Measurements from ENCODE around the gene WDFY2.
A peak's percentile ranks its signal among the peaks of the same experiment; 100 is the strongest.
"Not testable (repeated sequence)": the region's sequence is repeated elsewhere in the genome, so short reads cannot be mapped to it uniquely, and the experiment has no call there.

WDFY2 gene

GRCh38 chr13:51569001-51569400, 15.3 kb upstream of the WDFY2 start:
- H3K9ac ChIP-seq (ENCODE audit: low read length); H3K36me3 ChIP-seq (ENCODE audit: insufficient read depth, low read length); H3K9me3 ChIP-seq (ENCODE audit: low read length); H3K27me3 ChIP-seq (ENCODE audit: control insufficient read depth in 1 of 2, insufficient read depth in 2 of 2, low read length in 2 of 2); H3K27ac ChIP-seq (ENCODE audit: low read depth, low read length); H3K4me3 ChIP-seq (ENCODE audit: low read depth in 1 of 2, low read length in 2 of 2); H3K4me1 ChIP-seq (ENCODE audit: insufficient read depth, low read length): not testable (repeated sequence)

DNA sequence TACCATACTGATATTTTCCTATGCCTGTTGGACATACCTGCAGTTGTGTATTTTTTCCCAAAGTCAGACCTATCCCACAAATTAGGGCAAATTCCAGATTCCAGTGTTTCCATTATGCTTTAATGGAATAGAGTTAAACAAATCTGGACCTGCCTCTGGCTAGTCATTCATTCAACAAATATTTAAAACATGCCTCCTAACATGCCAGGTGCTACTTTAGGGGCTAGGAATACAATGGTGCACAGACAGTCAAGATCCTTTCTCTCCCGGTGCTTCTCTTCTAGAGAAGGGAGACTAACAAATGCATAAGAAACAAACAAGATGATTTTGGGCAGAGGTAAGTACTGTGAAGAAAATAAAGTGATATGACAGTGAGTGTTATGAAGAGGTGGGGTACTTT, 7.5 kb upstream of the WDFY2 start:
- Histone ChIP-seq H3K27ac (ENCODE audit: low read depth, low read length) (no peak overlapping the region), H3K9ac (ENCODE audit: low read length) (no peak overlapping the region), H3K9me3 (ENCODE audit: low read length) (no peaks in the 10 kb centered on the region), H3K4me1 (ENCODE audit: insufficient read depth, low read length) (no peaks in the 10 kb centered on the region), H3K4me3 (ENCODE audit: low read depth in 1 of 2, low read length in 2 of 2) (no peak overlapping the region), H3K36me3 (ENCODE audit: insufficient read depth, low read length) (no peaks in the 10 kb centered on the region), H3K27me3 (ENCODE audit: control insufficient read depth in 1 of 2, insufficient read depth in 2 of 2, low read length in 2 of 2) (no peaks in the 10 kb centered on the region)

DNA sequence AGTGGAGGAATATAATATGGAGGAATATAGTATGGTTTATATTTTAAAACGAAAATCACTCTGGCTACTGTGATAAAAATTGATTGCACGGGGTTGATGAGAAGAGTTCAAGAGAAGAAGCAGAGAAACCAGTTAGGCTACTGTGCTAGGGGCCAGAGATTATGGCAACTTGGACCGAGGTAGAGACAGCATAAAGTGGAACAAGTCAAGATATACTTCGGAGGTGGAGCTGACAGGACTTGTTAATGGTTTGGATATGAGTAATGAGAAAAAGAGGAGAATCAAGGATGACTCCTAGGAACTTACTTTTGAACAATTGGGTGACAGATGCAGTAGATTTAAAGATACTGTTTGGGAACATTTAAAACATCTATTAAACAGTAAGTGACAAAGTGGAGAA, 6.6 kb upstream of the WDFY2 start:
- Histone ChIP-seq H3K36me3 (ENCODE audit: insufficient read depth, low read length) (no peaks in the 10 kb centered on the region), H3K9me3 (ENCODE audit: low read length) (no peaks in the 10 kb centered on the region), H3K9ac (ENCODE audit: low read length) (no peak overlapping the region), H3K27ac (ENCODE audit: low read depth, low read length) (no peak overlapping the region), H3K27me3 (ENCODE audit: control insufficient read depth in 1 of 2, insufficient read depth in 2 of 2, low read length in 2 of 2) (no peaks in the 10 kb centered on the region), H3K4me1 (ENCODE audit: insufficient read depth, low read length) (no peaks in the 10 kb centered on the region), H3K4me3 (ENCODE audit: low read depth in 1 of 2, low read length in 2 of 2) (no peak overlapping the region)

DNA sequence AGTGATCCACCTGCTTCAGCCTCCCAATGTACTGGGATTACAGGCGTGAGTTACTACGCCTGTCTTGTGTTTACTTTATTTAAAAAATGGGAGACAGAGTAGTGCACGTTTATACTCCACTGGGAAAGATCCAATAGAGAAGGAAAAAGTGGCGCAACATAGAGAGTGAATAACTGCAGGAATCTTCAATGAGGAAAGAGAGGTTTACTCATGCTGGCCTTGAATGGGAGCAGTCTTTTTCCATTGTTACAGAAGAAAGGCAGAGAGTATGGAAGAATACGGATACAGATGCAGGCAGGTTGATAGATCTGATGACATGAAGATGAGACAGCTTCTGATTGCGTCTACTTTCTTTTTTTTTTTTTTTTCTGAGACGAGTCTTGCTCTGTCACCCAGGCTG, 4.6 kb upstream of the WDFY2 start:
- peaks cover 8% of the 10 kb centered on the region for H3K4me1 ChIP-seq (ENCODE audit: insufficient read depth, low read length)
- no peaks in the 10 kb centered on the region for H3K27me3 ChIP-seq (ENCODE audit: control insufficient read depth in 1 of 2, insufficient read depth in 2 of 2, low read length in 2 of 2)
- H3K27ac ChIP-seq (ENCODE audit: low read depth, low read length) = no peak overlapping the region
- no peak overlapping the region for H3K9ac ChIP-seq (ENCODE audit: low read length)
- H3K4me3 ChIP-seq (ENCODE audit: low read depth in 1 of 2, low read length in 2 of 2) = no peak overlapping the region
- H3K36me3 ChIP-seq (ENCODE audit: insufficient read depth, low read length) = no peaks in the 10 kb centered on the region
- no peaks in the 10 kb centered on the region for H3K9me3 ChIP-seq (ENCODE audit: low read length)

- H3K9ac ChIP-seq (ENCODE audit: low read length) = no peak overlapping the region
- no peaks in the 10 kb centered on the region for H3K9me3 ChIP-seq (ENCODE audit: low read length)
- H3K4me3 ChIP-seq (ENCODE audit: low read depth in 1 of 2, low read length in 2 of 2) = no peak overlapping the region
- peaks cover 17% of the 10 kb centered on the region for H3K4me1 ChIP-seq (ENCODE audit: insufficient read depth, low read length)
- no peak overlapping the region for H3K27ac ChIP-seq (ENCODE audit: low read depth, low read length)
- no peaks in the 10 kb centered on the region for H3K36me3 ChIP-seq (ENCODE audit: insufficient read depth, low read length)
- no peaks in the 10 kb centered on the region for H3K27me3 ChIP-seq (ENCODE audit: control insufficient read depth in 1 of 2, insufficient read depth in 2 of 2, low read length in 2 of 2)
Observed at GRCh38 chr13:51581148-51581820, 3.0 kb upstream of the WDFY2 start.

GRCh38 chr13:51583469-51583874, 790 bp upstream of the WDFY2 start:
- H3K4me1 ChIP-seq (ENCODE audit: insufficient read depth, low read length) = peaks cover 17% of the 10 kb centered on the region
- peak overlapping the region; percentile 9 to 76 for H3K4me3 ChIP-seq (ENCODE audit: low read depth in 1 of 2, low read length in 2 of 2)
- no peaks in the 10 kb centered on the region for H3K36me3 ChIP-seq (ENCODE audit: insufficient read depth, low read length)
- H3K27me3 ChIP-seq (ENCODE audit: control insufficient read depth in 1 of 2, insufficient read depth in 2 of 2, low read length in 2 of 2) = no peaks in the 10 kb centered on the region
- peak overlapping the region; percentile 95 for H3K27ac ChIP-seq (ENCODE audit: low read depth, low read length)
- H3K9ac ChIP-seq (ENCODE audit: low read length) = peak overlapping the region; percentile 54
- no peaks in the 10 kb centered on the region for H3K9me3 ChIP-seq (ENCODE audit: low read length)

DNA sequence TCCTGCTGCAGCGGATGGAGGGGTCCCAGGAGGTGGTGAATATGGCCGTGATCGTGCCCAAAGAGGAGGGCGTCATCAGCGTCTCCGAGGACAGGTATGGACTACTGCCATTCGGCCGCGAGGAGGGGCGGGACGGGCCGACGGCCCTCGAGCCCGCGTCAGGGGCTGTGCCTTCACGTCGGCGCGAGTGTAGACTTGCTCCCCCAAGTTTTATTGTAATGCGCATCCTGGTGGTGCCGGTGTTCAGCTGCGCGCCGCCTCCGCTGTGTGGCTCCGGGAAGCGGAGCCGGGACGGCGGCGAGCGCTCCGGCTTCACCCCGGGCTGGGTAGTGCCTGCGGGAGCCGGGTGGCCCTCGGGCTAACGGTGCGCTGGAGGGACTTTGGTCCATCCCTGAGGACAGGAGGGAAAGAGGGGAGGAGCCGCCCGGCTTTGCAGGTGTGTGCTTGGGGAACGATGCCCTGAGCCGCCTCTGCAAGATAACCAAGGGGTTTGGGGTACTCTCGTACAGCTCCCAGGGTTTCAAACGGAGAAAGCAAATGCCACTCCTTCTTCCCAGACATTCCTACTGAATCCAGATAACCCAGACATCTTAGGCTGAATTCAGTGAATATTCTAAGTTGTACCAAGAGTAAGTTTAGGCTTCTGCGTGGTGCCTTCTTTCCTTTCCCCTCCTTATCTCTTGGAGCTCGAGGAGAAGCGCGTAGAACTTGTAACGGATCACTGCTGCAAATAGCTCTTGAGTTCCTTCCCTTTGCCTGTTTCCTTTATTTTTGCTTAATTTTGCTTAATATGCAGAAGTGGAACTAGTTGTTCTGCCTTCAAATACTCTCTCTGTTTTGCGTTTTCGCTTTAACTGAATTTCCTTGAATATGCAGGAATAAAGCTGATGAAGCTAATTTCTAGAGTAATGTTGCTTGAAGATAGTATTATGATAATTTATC, 740 bp downstream of the WDFY2 start:
- peaks cover 18% of the 10 kb centered on the region for H3K4me1 ChIP-seq (ENCODE audit: insufficient read depth, low read length)
- no peaks in the 10 kb centered on the region for H3K27me3 ChIP-seq (ENCODE audit: control insufficient read depth in 1 of 2, insufficient read depth in 2 of 2, low read length in 2 of 2)
- H3K36me3 ChIP-seq (ENCODE audit: insufficient read depth, low read length) = no peaks in the 10 kb centered on the region
- peak overlapping the region; percentile 91 for H3K27ac ChIP-seq (ENCODE audit: low read depth, low read length)
- peak overlapping the region; percentile 69 for H3K9ac ChIP-seq (ENCODE audit: low read length)
- H3K4me3 ChIP-seq (ENCODE audit: low read depth in 1 of 2, low read length in 2 of 2) = peak overlapping the region; percentile 92 to 98
- H3K9me3 ChIP-seq (ENCODE audit: low read length) = no peaks in the 10 kb centered on the region

DNA sequence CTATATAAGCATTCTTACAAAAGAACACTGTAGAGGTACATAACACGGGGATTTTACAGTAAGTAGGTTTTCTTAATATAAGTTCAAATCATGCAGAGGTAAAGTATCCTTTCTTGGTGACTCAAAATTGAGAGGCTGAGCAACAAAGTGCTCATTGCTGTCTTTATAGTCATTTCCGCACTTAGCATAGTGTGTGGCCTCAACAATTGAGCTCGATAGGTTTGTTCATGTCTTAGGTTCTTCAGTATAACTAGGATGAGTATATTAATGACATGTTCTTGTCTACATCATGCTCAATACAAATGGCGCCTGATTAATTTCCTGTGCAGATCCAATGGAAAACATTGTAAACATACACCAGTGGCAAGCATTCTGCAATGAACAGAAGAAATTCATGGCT, 1.4 kb downstream of the WDFY2 start:
- peaks cover 25% of the 10 kb centered on the region for H3K4me1 ChIP-seq (ENCODE audit: insufficient read depth, low read length)
- H3K9ac ChIP-seq (ENCODE audit: low read length) = peak overlapping the region; percentile 69
- peak overlapping the region; percentile 91 for H3K27ac ChIP-seq (ENCODE audit: low read depth, low read length)

GRCh38 chr13:51587372-51587771, 3.1 kb downstream of the WDFY2 start:
- Histone ChIP-seq H3K9me3 (ENCODE audit: low read length) (no peaks in the 10 kb centered on the region), H3K27ac (ENCODE audit: low read depth, low read length) (no peak overlapping the region), H3K4me1 (ENCODE audit: insufficient read depth, low read length) (peaks cover 35% of the 10 kb centered on the region), H3K4me3 (ENCODE audit: low read depth in 1 of 2, low read length in 2 of 2) (no peak overlapping the region), H3K36me3 (ENCODE audit: insufficient read depth, low read length) (no peaks in the 10 kb centered on the region), H3K9ac (ENCODE audit: low read length) (no peak overlapping the region), H3K27me3 (ENCODE audit: control insufficient read depth in 1 of 2, insufficient read depth in 2 of 2, low read length in 2 of 2) (no peaks in the 10 kb centered on the region)

More for the DNA sequence above, 1.4 kb downstream of the WDFY2 start:
- H3K27me3 ChIP-seq (ENCODE audit: control insufficient read depth in 1 of 2, insufficient read depth in 2 of 2, low read length in 2 of 2) = no peaks in the 10 kb centered on the region
- no peaks in the 10 kb centered on the region for H3K36me3 ChIP-seq (ENCODE audit: insufficient read depth, low read length)
- H3K9me3 ChIP-seq (ENCODE audit: low read length) = no peaks in the 10 kb centered on the region
- H3K4me3 ChIP-seq (ENCODE audit: low read depth in 1 of 2, low read length in 2 of 2) = peak overlapping the region; percentile 92 to 98

- no peak overlapping the region for H3K4me3 ChIP-seq (ENCODE audit: low read depth in 1 of 2, low read length in 2 of 2)
- no peak overlapping the region for H3K27ac ChIP-seq (ENCODE audit: low read depth, low read length)
- peaks cover 29% of the 10 kb centered on the region for H3K4me1 ChIP-seq (ENCODE audit: insufficient read depth, low read length)
- no peaks in the 10 kb centered on the region for H3K36me3 ChIP-seq (ENCODE audit: insufficient read depth, low read length)
- no peak overlapping the region for H3K9ac ChIP-seq (ENCODE audit: low read length)
- no peaks in the 10 kb centered on the region for H3K27me3 ChIP-seq (ENCODE audit: control insufficient read depth in 1 of 2, insufficient read depth in 2 of 2, low read length in 2 of 2)
- H3K9me3 ChIP-seq (ENCODE audit: low read length) = no peaks in the 10 kb centered on the region
Observed at GRCh38 chr13:51588406-51588949, 4.2 kb downstream of the WDFY2 start.

DNA sequence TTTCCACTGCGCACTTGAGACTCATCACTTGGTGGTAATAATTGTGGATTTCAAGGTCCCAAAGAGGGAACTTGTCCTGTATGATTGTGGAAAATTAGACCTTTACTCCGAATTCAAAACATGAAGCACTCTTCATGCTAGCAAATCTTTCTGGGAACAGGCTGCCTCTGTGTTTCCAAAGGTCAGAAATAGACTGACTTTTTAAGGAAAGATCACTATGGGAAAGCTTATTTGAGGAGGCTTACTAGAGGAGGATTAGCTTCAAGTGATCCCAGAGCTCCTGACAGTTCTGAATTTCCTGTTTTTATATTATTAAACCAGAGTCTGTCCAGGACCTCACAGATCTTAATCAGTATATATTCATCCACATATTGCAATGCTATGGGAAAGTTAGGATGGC, 5.5 kb downstream of the WDFY2 start:
- H3K27me3 ChIP-seq (ENCODE audit: control insufficient read depth in 1 of 2, insufficient read depth in 2 of 2, low read length in 2 of 2) = no peaks in the 10 kb centered on the region
- no peak overlapping the region for H3K4me3 ChIP-seq (ENCODE audit: low read depth in 1 of 2, low read length in 2 of 2)
- peaks cover 27% of the 10 kb centered on the region for H3K4me1 ChIP-seq (ENCODE audit: insufficient read depth, low read length)
- no peaks in the 10 kb centered on the region for H3K36me3 ChIP-seq (ENCODE audit: insufficient read depth, low read length)
- no peaks in the 10 kb centered on the region for H3K9me3 ChIP-seq (ENCODE audit: low read length)
- H3K27ac ChIP-seq (ENCODE audit: low read depth, low read length) = no peak overlapping the region
- H3K9ac ChIP-seq (ENCODE audit: low read length) = no peak overlapping the region
